CD4-positive, alpha-beta T cell (primary cell): ENCODE data around the gene MLXIP. TPM values are rescaled to one million over a fixed set of nuclear protein-coding genes. Genes with fewer than 3 reads are reported as not detected.

Experiments used
- ATAC-seq: fragments of 200-7000 bp; cut with Tn5 transposase; one replicate; pipeline ENCODE4 v1.10.0; 2022; ENCODE audit warnings: mild to moderate bottlenecking; ENCODE audit not compliant: poor library complexity
- CTCF ChIA-PET: fragments of 350-600 bp; sonication (Branson Sonifier 250); formaldehyde crosslinking; loops from one replicate; lab custom pipeline; 2021; ENCODE audit warnings: antibody characterized with exemption, inconsistent platforms; lab: Charles Lee
- POLR2A ChIA-PET: fragments of 350-600 bp; sonication (Branson Sonifier 250); formaldehyde crosslinking; loops from one replicate; lab custom pipeline; 2021; ENCODE audit warnings: antibody characterized with exemption, inconsistent platforms; lab: Charles Lee
- DNase-seq, 14 experiments: peaks; one replicate each; pipeline ENCODE4 v3.0.0-alpha.2; 2013 to 2020; ENCODE audit warnings: mixed read lengths in 2 of 14
- H3K27ac ChIP-seq, 2 donors: one replicate each; pipeline versions ENCODE4 v1.5.1 to v1.7.0; 2013; ENCODE audit warnings: low read length in 2 of 2, low read depth in 1 of 2, mild to moderate bottlenecking in 1 of 2
- H3K27me3 ChIP-seq, 2 experiments: 1 replicate in 1 of 2; 2 replicates in 1 of 2; pipeline versions ENCODE4 v1.6.1 to v1.7.0; 2013; ENCODE audit warnings: low read length in 2 of 2, control low read depth in 1 of 2, mild to moderate bottlenecking in 1 of 2, moderate library complexity in 1 of 2; ENCODE audit not compliant: insufficient read depth in 2 of 2, control insufficient read depth in 1 of 2
- H3K36me3 ChIP-seq: one replicate; pipeline ENCODE4 v1.6.1; 2013; ENCODE audit warnings: low read length, control low read depth; ENCODE audit not compliant: insufficient read depth
- H3K4me1 ChIP-seq: one replicate; pipeline ENCODE4 v1.6.1; 2013; ENCODE audit warnings: low read length, control low read depth; ENCODE audit not compliant: insufficient read depth
- H3K4me3 ChIP-seq: one replicate; pipeline ENCODE4 v1.5.1; 2013; ENCODE audit warnings: mild to moderate bottlenecking, low read length, moderate library complexity
- H3K9me3 ChIP-seq, 2 experiments: 1 replicate in 1 of 2; 2 replicates in 1 of 2; pipeline versions ENCODE4 v1.6.1 to v1.7.0; 2013; ENCODE audit warnings: low read length in 2 of 2, mild to moderate bottlenecking in 2 of 2, control low read depth in 1 of 2, moderate library complexity in 1 of 2; ENCODE audit not compliant: control insufficient read depth in 1 of 2, insufficient read depth in 1 of 2
- H3K27ac Mint-ChIP-seq: one replicate; pipeline ENCODE4 v1.8.0; 2020; ENCODE audit warnings: mixed read lengths
- H3K27me3 Mint-ChIP-seq: one replicate; pipeline ENCODE4 v1.8.0; 2021; ENCODE audit warnings: mixed read lengths
- H3K36me3 Mint-ChIP-seq: one replicate; pipeline ENCODE4 v1.8.0; 2021; ENCODE audit warnings: low read depth, mixed read lengths
- H3K4me1 Mint-ChIP-seq: one replicate; pipeline ENCODE4 v1.8.0; 2021; ENCODE audit warnings: low read depth, mixed read lengths
- H3K4me3 Mint-ChIP-seq: one replicate; pipeline ENCODE4 v1.8.0; 2020; ENCODE audit warnings: mild to moderate bottlenecking, mixed read lengths
- H3K9me3 Mint-ChIP-seq: one replicate; pipeline ENCODE4 v1.8.0; 2020; ENCODE audit warnings: mixed read lengths
- intact Hi-C, 2 experiments: fragments of 100-400 bp; cut with DNase I in 1 of 2; cut with micrococcal nuclease in 1 of 2; formaldehyde crosslinking; loops; one replicate each; pipeline versions ENCODE4 v1.15.1 to v1.9.0; 2023 to 2025; cut with DNase I, micrococcal nuclease
- total RNA-seq, 174 experiments: library from RNA in 2 of 174; stranded (reverse) in 2 of 174; gene quantifications; one replicate each; pipeline ENCODE4 v1.2.3 and lab custom pipeline; 2021 to 2026
- TF ChIP-seq, protein P1 (sequence below): fragments of 200-600 bp; IDR thresholded peaks from one replicate; pipeline ENCODE4 v1.8.0; 2022; ENCODE audit warnings: antibody characterized with exemption, mild to moderate bottlenecking

The MLXIP gene
- total RNA-seq, 2 experiments from 2014 or later, result 98.0 to 99.3 TPM

DNA sequence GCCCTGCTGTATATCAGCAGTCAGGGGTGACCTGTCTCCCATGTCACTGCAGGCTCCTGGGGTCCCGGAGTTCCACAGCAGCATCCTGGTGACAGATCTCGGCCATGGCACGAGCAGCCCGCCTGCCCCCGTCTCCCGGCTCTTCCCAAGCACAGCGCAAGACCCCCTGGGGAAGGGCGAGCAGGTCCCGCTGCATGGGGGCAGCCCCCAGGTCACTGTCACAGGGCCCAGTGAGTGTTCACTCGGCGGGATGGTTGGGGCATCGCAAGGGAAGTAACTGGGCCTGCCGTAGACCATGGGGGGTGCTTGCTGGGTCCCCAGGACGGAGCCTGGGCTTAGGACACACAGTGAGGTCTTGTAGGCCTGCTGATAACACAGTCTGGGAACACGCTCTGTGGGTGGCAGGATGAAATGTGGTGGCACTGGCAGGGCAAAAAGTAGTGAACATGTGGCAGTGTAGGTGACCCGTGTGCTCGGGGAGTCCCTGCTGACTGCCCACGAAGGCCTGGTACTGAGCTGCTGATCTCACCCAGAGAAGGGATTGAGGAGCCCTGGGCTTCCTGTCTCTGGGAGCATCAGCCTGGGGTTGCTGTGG lies 57.0 kb downstream of the MLXIP start:
- no peaks in the 10 kb centered on the region for H3K27me3 ChIP-seq
- TF ChIP-seq, protein P1, sequence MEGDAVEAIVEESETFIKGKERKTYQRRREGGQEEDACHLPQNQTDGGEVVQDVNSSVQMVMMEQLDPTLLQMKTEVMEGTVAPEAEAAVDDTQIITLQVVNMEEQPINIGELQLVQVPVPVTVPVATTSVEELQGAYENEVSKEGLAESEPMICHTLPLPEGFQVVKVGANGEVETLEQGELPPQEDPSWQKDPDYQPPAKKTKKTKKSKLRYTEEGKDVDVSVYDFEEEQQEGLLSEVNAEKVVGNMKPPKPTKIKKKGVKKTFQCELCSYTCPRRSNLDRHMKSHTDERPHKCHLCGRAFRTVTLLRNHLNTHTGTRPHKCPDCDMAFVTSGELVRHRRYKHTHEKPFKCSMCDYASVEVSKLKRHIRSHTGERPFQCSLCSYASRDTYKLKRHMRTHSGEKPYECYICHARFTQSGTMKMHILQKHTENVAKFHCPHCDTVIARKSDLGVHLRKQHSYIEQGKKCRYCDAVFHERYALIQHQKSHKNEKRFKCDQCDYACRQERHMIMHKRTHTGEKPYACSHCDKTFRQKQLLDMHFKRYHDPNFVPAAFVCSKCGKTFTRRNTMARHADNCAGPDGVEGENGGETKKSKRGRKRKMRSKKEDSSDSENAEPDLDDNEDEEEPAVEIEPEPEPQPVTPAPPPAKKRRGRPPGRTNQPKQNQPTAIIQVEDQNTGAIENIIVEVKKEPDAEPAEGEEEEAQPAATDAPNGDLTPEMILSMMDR, result no peak
- intact Hi-C loops, result loop anchor here in 1 of 2 experiments (5.0 kb wide), 1 partner anchor 52 kb away; no protein-coding TSS in a partner anchor
- no peaks in the 10 kb centered on the region for H3K9me3 ChIP-seq
- no peak overlapping the region for H3K4me3 Mint-ChIP-seq
- no peaks in the 10 kb centered on the region for H3K4me1 Mint-ChIP-seq
- ATAC-seq (no peak), DNase-seq (no peak)
- H3K36me3 ChIP-seq, result peaks cover 63% of the 10 kb centered on the region
- CTCF ChIA-PET, result no interaction called here
- no peaks in the 10 kb centered on the region for H3K9me3 Mint-ChIP-seq
- POLR2A ChIA-PET, result no interaction called here
- H3K27me3 Mint-ChIP-seq, result no peaks in the 10 kb centered on the region
- no peak overlapping the region for H3K4me3 ChIP-seq
- H3K27ac ChIP-seq, result no peak overlapping the region
- H3K4me1 ChIP-seq, result no peaks in the 10 kb centered on the region
- no peak overlapping the region for H3K27ac Mint-ChIP-seq
- H3K36me3 Mint-ChIP-seq, result peaks cover 73% of the 10 kb centered on the region

DNA sequence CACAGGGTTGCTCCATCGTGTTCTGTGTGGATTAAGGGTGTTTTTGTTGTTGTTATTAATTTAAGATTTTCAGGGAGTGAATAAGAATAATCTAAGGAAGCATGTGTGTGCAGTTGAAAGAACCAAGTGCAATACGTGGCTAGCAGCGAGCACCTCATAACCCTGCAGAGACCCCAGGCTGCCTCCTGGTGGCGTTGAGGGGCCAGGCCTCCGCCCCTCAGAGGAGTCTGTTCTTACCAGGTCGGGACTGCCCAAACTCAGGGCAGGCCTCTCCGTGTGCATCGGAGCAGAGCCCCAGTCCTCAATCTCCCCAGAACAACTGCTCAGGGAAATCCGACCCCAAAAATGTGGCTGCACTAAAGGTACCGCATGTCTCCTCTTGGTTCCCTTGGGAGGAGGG lies 58.7 kb downstream of the MLXIP start:
- Histone ChIP-seq H3K9me3 (no peaks in the 10 kb centered on the region), H3K36me3 (peaks cover 65% of the 10 kb centered on the region), H3K27ac (no peak overlapping the region), H3K27me3 (no peaks in the 10 kb centered on the region), H3K4me1 (no peaks in the 10 kb centered on the region), H3K4me3 (no peak overlapping the region)
- ATAC-seq (no peak), DNase-seq (no peak)
- intact Hi-C loops, result loop anchor here in 1 of 2 experiments (5.0 kb wide), 1 partner anchor 50 kb away; no protein-coding TSS in a partner anchor
- Mint-ChIP-seq H3K36me3 (peaks cover 69% of the 10 kb centered on the region), H3K27me3 (no peaks in the 10 kb centered on the region), H3K9me3 (no peaks in the 10 kb centered on the region), H3K27ac (no peak overlapping the region), H3K4me1 (no peaks in the 10 kb centered on the region), H3K4me3 (no peak overlapping the region)
- CTCF ChIA-PET, result no interaction called here
- TF ChIP-seq, protein P1, result no peak
- POLR2A ChIA-PET, result no interaction called here

DNA sequence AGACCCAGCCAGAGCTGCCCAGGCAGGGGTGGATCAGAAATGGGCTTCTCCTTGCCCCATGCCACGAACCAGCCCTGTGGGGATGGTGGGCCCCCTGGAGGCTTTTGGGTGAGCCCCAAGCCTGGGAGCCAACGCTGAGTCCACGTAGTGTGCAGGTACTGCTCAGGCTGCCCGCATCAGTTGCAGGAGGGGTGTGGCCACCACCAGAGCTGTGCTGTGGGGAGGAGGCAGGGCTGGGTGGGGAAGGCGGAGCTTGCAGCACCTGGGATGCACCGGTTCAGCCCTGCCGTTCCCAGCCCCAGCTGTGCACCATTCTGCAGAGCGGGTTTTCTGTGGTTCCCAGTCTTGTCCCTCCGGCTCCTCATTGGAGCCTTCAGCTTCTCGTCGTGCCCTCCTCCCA lies 59.1 kb downstream of the MLXIP start:
- ChIA-PET CTCF (no interaction called here), POLR2A (no interaction called here)
- intact Hi-C loops, result loop anchor here in 1 of 2 experiments (5.0 kb wide), 1 partner anchor 50 kb away; no protein-coding TSS in a partner anchor

More for the DNA sequence above, 59.1 kb downstream of the MLXIP start:
- no peaks in the 10 kb centered on the region for H3K4me1 ChIP-seq
- Mint-ChIP-seq H3K9me3 (no peaks in the 10 kb centered on the region), H3K36me3 (peaks cover 69% of the 10 kb centered on the region), H3K27me3 (no peaks in the 10 kb centered on the region), H3K4me1 (no peaks in the 10 kb centered on the region), H3K27ac (no peak overlapping the region), H3K4me3 (no peak overlapping the region)
- H3K27ac ChIP-seq, result no peak overlapping the region
- DNase-seq (no peak), ATAC-seq (peak; percentile 50)
- no peak overlapping the region for H3K4me3 ChIP-seq
- H3K36me3 ChIP-seq, result peaks cover 66% of the 10 kb centered on the region
- H3K9me3 ChIP-seq, result no peaks in the 10 kb centered on the region
- no peaks in the 10 kb centered on the region for H3K27me3 ChIP-seq
- TF ChIP-seq, protein P1, result no peak
